ENCODE data around the gene PINK1.

The PINK1 gene

GRCh38 chr1:20619999-20620398, 13.3 kb upstream of the PINK1 start:
- no peaks in the 10 kb centered on the region for H3K4me1 ChIP-seq (ENCODE audit: low read depth, poor library complexity, severe bottlenecking)
- TF ChIP-seq, protein P1, sequence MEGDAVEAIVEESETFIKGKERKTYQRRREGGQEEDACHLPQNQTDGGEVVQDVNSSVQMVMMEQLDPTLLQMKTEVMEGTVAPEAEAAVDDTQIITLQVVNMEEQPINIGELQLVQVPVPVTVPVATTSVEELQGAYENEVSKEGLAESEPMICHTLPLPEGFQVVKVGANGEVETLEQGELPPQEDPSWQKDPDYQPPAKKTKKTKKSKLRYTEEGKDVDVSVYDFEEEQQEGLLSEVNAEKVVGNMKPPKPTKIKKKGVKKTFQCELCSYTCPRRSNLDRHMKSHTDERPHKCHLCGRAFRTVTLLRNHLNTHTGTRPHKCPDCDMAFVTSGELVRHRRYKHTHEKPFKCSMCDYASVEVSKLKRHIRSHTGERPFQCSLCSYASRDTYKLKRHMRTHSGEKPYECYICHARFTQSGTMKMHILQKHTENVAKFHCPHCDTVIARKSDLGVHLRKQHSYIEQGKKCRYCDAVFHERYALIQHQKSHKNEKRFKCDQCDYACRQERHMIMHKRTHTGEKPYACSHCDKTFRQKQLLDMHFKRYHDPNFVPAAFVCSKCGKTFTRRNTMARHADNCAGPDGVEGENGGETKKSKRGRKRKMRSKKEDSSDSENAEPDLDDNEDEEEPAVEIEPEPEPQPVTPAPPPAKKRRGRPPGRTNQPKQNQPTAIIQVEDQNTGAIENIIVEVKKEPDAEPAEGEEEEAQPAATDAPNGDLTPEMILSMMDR (conservative IDR thresholded peaks at IDR 0.05; ENCODE audit: low read depth, low read length) = no peak
- H3K79me2 ChIP-seq (ENCODE audit: insufficient read depth, low read depth) = no peaks in the 10 kb centered on the region
- H3K4me3 ChIP-seq (IDR thresholded peaks at IDR 0.05; ENCODE audit: insufficient read depth, low read depth, low read length) = no peak overlapping the region
- H3K9ac ChIP-seq = no peak overlapping the region
- H2AFZ ChIP-seq (ENCODE audit: low read depth) = no peak overlapping the region
- no peak overlapping the region for H3K4me2 ChIP-seq
- peaks cover 17% of the 10 kb centered on the region; the same call in 1 of the 2 replicates for H3K27me3 ChIP-seq (ENCODE audit: insufficient read depth, low read depth)
- no peak overlapping the region for H3K27ac ChIP-seq
- no peaks in the 10 kb centered on the region for H4K20me1 ChIP-seq (ENCODE audit: insufficient read depth)
- no peaks in the 10 kb centered on the region for H3K36me3 ChIP-seq (ENCODE audit: insufficient read depth)

DNA sequence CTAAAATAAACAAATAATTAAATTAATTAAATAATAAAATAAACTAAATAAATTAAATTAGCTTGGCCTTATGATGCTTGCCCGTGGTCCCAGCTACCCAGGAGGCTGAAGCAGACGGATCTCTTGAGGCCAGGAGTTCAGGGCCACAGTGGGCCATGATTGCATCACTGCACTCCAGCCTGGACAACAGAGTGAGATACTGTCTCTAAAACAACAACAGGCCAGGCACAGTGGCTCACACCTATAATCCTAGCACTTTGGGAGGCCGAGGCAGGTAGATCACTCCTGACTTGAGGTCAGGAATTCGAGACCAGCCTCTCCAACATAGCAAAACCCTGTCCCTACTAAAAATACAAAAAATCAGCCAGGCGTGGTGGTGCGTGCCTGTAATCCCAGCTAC, 12.2 kb upstream of the PINK1 start:
- Histone ChIP-seq H3K4me3 (IDR thresholded peaks at IDR 0.05; ENCODE audit: insufficient read depth, low read depth, low read length) (no peak overlapping the region), H3K4me1 (ENCODE audit: low read depth, poor library complexity, severe bottlenecking) (no peaks in the 10 kb centered on the region), H3K4me2 (no peak overlapping the region), H3K36me3 (ENCODE audit: insufficient read depth) (no peaks in the 10 kb centered on the region), H4K20me1 (ENCODE audit: insufficient read depth) (no peaks in the 10 kb centered on the region), H3K27me3 (ENCODE audit: insufficient read depth, low read depth) (peaks cover 19% of the 10 kb centered on the region; the same call in 1 of the 2 replicates), H3K79me2 (ENCODE audit: insufficient read depth, low read depth) (no peaks in the 10 kb centered on the region), H2AFZ (ENCODE audit: low read depth) (no peak overlapping the region), H3K27ac (no peak overlapping the region), H3K9ac (no peak overlapping the region)
- TF ChIP-seq, protein P1 (conservative IDR thresholded peaks at IDR 0.05; ENCODE audit: low read depth, low read length) = no peak

GRCh38 chr1:20624709-20625108, 8.5 kb upstream of the PINK1 start:
- Histone ChIP-seq H3K9ac (no peak overlapping the region), H3K4me2 (no peak overlapping the region), H3K27me3 (ENCODE audit: insufficient read depth, low read depth) (peaks cover 14% of the 10 kb centered on the region; the same call in 1 of the 2 replicates), H3K4me3 (IDR thresholded peaks at IDR 0.05; ENCODE audit: insufficient read depth, low read depth, low read length) (no peak overlapping the region), H3K36me3 (ENCODE audit: insufficient read depth) (no peaks in the 10 kb centered on the region), H3K79me2 (ENCODE audit: insufficient read depth, low read depth) (no peaks in the 10 kb centered on the region), H3K4me1 (ENCODE audit: low read depth, poor library complexity, severe bottlenecking) (no peaks in the 10 kb centered on the region), H3K27ac (no peak overlapping the region), H2AFZ (ENCODE audit: low read depth) (no peak overlapping the region), H4K20me1 (ENCODE audit: insufficient read depth) (no peaks in the 10 kb centered on the region)
- TF ChIP-seq, protein P1 (conservative IDR thresholded peaks at IDR 0.05; ENCODE audit: low read depth, low read length) = no peak

DNA sequence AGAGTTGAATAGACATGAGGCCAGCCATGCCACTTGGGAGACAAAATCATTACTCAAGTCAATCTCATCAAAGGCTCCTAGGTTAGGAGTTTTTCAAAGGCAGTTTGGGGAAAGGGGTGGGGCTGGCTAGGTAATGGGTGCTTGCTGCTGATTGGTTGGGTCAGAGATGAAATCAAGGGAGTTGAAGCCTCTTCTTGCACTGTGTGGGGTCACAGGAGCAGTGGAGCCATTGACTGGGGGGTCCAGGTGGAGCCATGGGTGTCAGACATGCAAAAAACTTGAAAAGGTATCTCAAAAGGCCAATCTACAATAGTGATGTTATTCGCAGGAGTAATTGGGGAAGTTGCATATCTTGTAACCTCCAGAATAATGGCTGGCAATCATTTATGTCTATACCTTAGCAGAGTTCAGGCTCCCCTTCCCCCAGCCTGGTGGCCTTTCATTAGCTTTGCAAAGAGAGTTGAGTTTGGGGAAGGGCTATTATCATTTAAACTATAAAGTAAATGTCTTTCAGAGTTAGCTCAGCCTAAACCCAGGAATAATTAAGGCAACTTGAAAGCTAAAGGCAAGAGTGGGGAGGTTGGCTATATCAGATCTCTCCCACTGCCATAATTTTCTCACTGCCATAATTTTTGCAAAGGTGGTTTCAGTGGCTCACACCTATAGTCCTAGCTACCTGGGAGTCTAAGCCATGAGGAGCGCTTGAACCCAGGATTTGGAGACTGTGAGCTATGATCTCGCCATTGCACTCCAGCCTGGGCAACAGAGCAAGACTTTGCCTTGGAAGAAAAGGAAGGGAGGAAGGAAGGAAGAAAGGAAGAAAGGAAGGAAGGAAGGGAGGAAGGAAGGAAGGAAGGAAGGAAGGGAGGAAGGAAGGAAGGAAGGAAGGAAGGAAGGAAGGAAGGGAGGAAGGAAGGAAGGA, 7.8 kb upstream of the PINK1 start:
- H3K79me2 ChIP-seq (ENCODE audit: insufficient read depth, low read depth) = no peaks in the 10 kb centered on the region
- H3K4me3 ChIP-seq (IDR thresholded peaks at IDR 0.05; ENCODE audit: insufficient read depth, low read depth, low read length) = no peak overlapping the region
- H3K27me3 ChIP-seq (ENCODE audit: insufficient read depth, low read depth) = peaks cover 14% of the 10 kb centered on the region; the same call in 1 of the 2 replicates
- no peak overlapping the region for H3K4me2 ChIP-seq
- H3K27ac ChIP-seq = no peak overlapping the region
- H4K20me1 ChIP-seq (ENCODE audit: insufficient read depth) = no peaks in the 10 kb centered on the region
- no peak overlapping the region for H2AFZ ChIP-seq (ENCODE audit: low read depth)
- no peaks in the 10 kb centered on the region for H3K4me1 ChIP-seq (ENCODE audit: low read depth, poor library complexity, severe bottlenecking)
- TF ChIP-seq, protein P1 (conservative IDR thresholded peaks at IDR 0.05; ENCODE audit: low read depth, low read length) = no peak
- H3K9ac ChIP-seq = no peak overlapping the region
- no peaks in the 10 kb centered on the region for H3K36me3 ChIP-seq (ENCODE audit: insufficient read depth)

Measured in KMS-11 (cell line).